Colonic mucosa (tissue), 4 donors: Measurements from ENCODE around the gene FADS2. TPM values are rescaled to one million over a fixed set of nuclear protein-coding genes. Genes with fewer than 3 reads are reported as not detected.

Experiments
- DNase-seq: peaks from one replicate; pipeline ENCODE4 v3.0.0-alpha.2; 2020
- H3K27ac ChIP-seq: fragments of 200-600 bp; one replicate; pipeline ENCODE4 v1.8.0; 2021
- H3K27me3 ChIP-seq: fragments of 200-600 bp; one replicate; pipeline ENCODE4 v1.8.0; 2021
- H3K36me3 ChIP-seq: fragments of 200-600 bp; one replicate; pipeline ENCODE4 v1.8.0; 2021
- H3K4me1 ChIP-seq: fragments of 200-600 bp; one replicate; pipeline ENCODE4 v1.8.0; 2021; ENCODE audit warnings: mild to moderate bottlenecking
- H3K4me3 ChIP-seq: fragments of 200-600 bp; one replicate; pipeline ENCODE4 v1.8.0; 2021
- H3K9ac ChIP-seq, 2 donors: one replicate each; pipeline ENCODE4 v1.7.0; 2013; ENCODE audit warnings: control low read depth in 2 of 2, low read depth in 2 of 2, low read length in 2 of 2
- H3K9me3 ChIP-seq: fragments of 200-600 bp; one replicate; pipeline ENCODE4 v1.8.0; 2021
- CTCF ChIP-seq: fragments of 200-600 bp; IDR thresholded peaks from one replicate; pipeline ENCODE4 v1.8.0; 2022; ENCODE audit warnings: antibody characterized with exemption, mild to moderate bottlenecking
- intact Hi-C: fragments of 100-400 bp; cut with DNase I; formaldehyde crosslinking; loops from one replicate; pipeline ENCODE4 v1.14.1; 2022
- total RNA-seq, 2 donors: library from RNA; stranded (reverse); fragmentation: NEBNext Ultra II Directional in 1 of 2; extraction: Animal tissue kit (Norgen Biotek cat#: 25700) in 1 of 2; gene quantifications; one replicate each; pipeline ENCODE4 v1.2.1, GENCODE V29; 2021
- donor health status: healthy.
- donor health status: DM: no; HTN: no; CAD: no.
- donor health status: DM: no; HTN: no; CAD: no.

FADS2 gene
- total RNA-seq, 2 donors from 2014 or later: 13.9 to 38.6 TPM

GRCh38 chr11:61885166-61885778 lies 57.2 kb downstream of the FADS2 start:
- intact Hi-C loops: no loop called here
- no peak for TF ChIP-seq CTCF
- no peak overlapping the region for H3K27ac ChIP-seq
- H3K27me3 ChIP-seq: no peaks in the 10 kb centered on the region
- no peak for DNase-seq
- H3K9ac ChIP-seq: no peak overlapping the region
- no peak overlapping the region for H3K4me3 ChIP-seq
- H3K36me3 ChIP-seq: no peaks in the 10 kb centered on the region
- peaks cover under 1% of the 10 kb centered on the region for H3K4me1 ChIP-seq
- H3K9me3 ChIP-seq: no peaks in the 10 kb centered on the region

DNA sequence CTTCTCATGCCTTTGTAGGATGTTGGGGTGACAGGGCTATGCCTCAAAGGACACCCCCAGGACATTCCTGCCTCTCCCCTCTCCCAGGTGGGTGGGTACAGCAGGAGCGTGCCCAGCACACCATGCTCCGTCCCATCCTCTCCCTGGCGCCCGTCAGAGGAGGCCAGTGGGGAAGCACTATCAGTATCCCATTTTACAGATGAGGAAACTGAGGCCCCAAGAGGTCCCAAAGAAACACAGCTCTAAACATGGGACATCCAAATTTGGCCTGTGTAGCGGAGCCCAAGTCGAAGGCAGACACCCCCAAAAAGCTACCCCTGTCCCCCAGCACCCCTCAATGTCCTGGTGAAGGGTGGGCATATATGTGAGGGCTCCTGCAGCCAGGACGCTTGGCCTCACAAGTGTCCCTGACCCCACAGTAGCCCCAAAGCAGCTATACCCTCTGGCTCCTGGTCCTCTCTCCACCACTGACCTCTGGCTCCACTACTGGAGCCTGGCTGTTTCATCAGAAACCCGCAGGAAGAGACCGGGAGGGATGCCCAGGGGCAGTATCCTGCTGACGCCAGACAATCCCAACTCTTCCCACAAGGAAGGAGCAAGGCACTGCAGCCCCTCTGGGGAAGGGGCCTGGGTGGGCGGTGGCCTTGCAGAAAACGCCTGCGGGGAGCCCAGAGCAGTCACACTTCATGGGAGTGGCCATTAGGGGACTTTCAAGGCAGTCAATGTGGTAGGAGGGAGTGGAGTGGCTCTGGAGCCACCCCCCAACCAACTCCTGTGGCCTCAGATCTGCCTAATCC lies 57.9 kb downstream of the FADS2 start:
- intact Hi-C loops: no loop called here
- DNase-seq: no peak
- no peak for TF ChIP-seq CTCF
- Histone ChIP-seq H3K4me1 (peaks cover 6% of the 10 kb centered on the region), H3K4me3 (no peak overlapping the region), H3K9ac (no peak overlapping the region), H3K9me3 (no peaks in the 10 kb centered on the region), H3K27ac (no peak overlapping the region), H3K36me3 (no peaks in the 10 kb centered on the region), H3K27me3 (no peaks in the 10 kb centered on the region)

DNA sequence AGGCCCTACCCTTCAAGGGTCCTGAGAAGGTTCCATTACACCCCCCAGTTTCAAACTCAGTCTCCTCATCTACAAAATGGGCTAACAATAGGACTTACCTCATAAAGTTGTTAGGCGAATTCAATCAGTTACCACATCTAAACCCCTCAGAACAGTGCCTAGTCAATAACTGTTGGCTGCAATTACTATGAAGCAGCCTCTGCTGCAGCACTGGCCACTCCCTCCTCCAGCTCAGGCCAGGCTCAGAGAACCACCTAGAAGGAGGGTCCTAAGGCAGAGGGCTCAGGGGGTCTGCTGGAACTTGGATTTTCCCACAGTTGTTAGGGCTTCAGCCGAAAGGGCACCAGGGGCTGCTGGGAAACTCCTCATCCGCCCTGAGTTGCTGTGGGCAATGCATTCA lies 58.5 kb downstream of the FADS2 start:
- Histone ChIP-seq H3K27me3 (no peaks in the 10 kb centered on the region), H3K9me3 (no peaks in the 10 kb centered on the region), H3K4me3 (no peak overlapping the region), H3K27ac (no peak overlapping the region), H3K9ac (no peak overlapping the region), H3K4me1 (peaks cover 6% of the 10 kb centered on the region), H3K36me3 (no peaks in the 10 kb centered on the region)
- no peak for TF ChIP-seq CTCF
- no peak for DNase-seq
- intact Hi-C loops: no loop called here

- TF ChIP-seq CTCF: no peak
- no peak overlapping the region for H3K9ac ChIP-seq
- no peaks in the 10 kb centered on the region for H3K36me3 ChIP-seq
- peaks cover 6% of the 10 kb centered on the region for H3K4me1 ChIP-seq
- no peak overlapping the region for H3K4me3 ChIP-seq
- intact Hi-C loops: no loop called here
- H3K27ac ChIP-seq: no peak overlapping the region
- no peaks in the 10 kb centered on the region for H3K27me3 ChIP-seq
- H3K9me3 ChIP-seq: no peaks in the 10 kb centered on the region
- DNase-seq: no peak
These were observed 59.9 kb downstream of the FADS2 start for GRCh38 chr11:61887839-61888494.

- no peaks in the 10 kb centered on the region for H3K9me3 ChIP-seq
- no peak overlapping the region for H3K4me3 ChIP-seq
- H3K27ac ChIP-seq: no peak overlapping the region
- H3K36me3 ChIP-seq: no peaks in the 10 kb centered on the region
- peaks cover 6% of the 10 kb centered on the region for H3K4me1 ChIP-seq
- DNase-seq: no peak
- no peaks in the 10 kb centered on the region for H3K27me3 ChIP-seq
- intact Hi-C loops: no loop called here
- H3K9ac ChIP-seq: no peak overlapping the region
- TF ChIP-seq CTCF: no peak
These were observed 60.5 kb downstream of the FADS2 start for GRCh38 chr11:61888590-61888989.
